Epithelial cell of esophagus (primary cell): ENCODE measurements around the gene RHOB.

Experiments used
- DNase-seq: peaks from one replicate; pipeline ENCODE4 v3.0.0; 2010; ENCODE audit warnings: low read depth
- H3K4me3 ChIP-seq: 2 replicates; pipeline ENCODE4 v1.5.1; 2011; ENCODE audit warnings: mild to moderate bottlenecking, low read length, control low read depth
- TF ChIP-seq, protein P1 (sequence below): IDR thresholded peaks from 2 replicates; pipeline ENCODE4 v1.5.1; 2011; ENCODE audit warnings: low read depth, mild to moderate bottlenecking, low read length, control low read depth, inconsistent platforms; ENCODE audit not compliant: insufficient read depth; ENCODE audit errors: missing control alignments

The RHOB gene

DNA sequence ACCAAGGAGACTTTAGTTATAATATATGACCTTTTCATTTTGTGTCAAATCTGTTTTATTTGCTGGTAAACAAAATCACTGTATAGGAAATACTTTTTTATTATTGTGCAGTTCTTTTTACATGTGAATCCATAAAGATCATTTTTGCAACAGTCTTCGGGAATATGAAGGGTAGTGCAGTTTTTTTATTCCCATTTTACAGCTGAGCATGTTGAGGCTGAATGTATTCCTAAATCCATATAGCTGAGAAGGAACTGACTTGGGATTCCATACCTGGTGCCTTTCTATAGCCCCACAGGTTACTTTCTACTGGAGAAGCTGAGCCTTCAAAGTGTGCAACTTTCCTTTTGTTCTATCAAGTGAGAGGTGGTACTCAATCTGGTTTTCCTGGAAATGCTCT, 29.6 kb downstream of the RHOB start:
- H3K4me3 ChIP-seq: no peak overlapping the region
- no peak for DNase-seq

DNA sequence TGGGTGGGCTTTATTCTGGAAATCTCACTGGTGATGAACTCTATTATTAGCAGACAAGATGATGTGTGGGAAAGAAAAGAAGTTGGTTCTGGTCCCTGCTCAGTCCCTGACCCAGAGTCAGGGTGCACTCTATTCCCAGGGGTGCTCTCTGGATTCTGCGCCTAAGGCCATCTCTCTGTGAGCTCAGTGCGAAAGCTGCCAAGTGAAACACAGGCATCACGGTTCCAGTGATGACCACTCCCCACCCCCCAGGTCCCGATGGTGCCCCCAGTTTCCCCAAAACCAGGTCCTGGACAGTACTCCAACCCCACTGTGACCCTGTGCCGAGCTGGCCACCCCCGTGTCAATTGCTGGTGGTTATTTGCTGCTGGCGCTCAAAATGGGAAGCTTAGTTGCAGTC, 30.1 kb downstream of the RHOB start:
- TF ChIP-seq, protein P1, sequence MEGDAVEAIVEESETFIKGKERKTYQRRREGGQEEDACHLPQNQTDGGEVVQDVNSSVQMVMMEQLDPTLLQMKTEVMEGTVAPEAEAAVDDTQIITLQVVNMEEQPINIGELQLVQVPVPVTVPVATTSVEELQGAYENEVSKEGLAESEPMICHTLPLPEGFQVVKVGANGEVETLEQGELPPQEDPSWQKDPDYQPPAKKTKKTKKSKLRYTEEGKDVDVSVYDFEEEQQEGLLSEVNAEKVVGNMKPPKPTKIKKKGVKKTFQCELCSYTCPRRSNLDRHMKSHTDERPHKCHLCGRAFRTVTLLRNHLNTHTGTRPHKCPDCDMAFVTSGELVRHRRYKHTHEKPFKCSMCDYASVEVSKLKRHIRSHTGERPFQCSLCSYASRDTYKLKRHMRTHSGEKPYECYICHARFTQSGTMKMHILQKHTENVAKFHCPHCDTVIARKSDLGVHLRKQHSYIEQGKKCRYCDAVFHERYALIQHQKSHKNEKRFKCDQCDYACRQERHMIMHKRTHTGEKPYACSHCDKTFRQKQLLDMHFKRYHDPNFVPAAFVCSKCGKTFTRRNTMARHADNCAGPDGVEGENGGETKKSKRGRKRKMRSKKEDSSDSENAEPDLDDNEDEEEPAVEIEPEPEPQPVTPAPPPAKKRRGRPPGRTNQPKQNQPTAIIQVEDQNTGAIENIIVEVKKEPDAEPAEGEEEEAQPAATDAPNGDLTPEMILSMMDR: no peak

More for the DNA sequence above, 29.6 kb downstream of the RHOB start:
- TF ChIP-seq, protein P1: no peak

GRCh38 chr2:20478961-20479360, 32.1 kb downstream of the RHOB start:
- H3K4me3 ChIP-seq: no peak overlapping the region
- no peak for DNase-seq

More for the DNA sequence above, 30.1 kb downstream of the RHOB start:
- H3K4me3 ChIP-seq: no peak overlapping the region
- no peak for DNase-seq

DNA sequence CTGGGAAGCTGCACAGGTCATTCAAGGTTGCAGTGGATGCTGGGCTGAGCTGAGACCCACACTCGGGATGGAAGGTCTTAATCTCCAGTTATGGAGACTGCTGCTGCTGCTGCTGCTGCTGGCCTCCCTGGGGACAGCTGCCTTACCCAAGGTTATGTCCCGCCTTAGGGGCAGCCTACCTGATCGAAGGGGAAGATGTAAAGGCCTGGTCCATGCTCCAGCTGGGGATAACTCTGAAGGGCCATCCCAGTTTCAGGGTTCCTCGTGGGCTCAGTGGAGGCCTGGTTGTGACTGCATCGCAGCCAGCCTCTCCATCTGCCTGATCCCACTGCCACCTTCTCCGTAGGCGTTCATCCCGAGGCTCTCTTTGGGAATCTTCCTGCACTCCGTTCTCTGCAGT, 33.0 kb downstream of the RHOB start:
- TF ChIP-seq, protein P1: no peak
- DNase-seq: no peak
- no peak overlapping the region for H3K4me3 ChIP-seq

More at GRCh38 chr2:20478961-20479360, 32.1 kb downstream of the RHOB start:
- TF ChIP-seq, protein P1: no peak

DNA sequence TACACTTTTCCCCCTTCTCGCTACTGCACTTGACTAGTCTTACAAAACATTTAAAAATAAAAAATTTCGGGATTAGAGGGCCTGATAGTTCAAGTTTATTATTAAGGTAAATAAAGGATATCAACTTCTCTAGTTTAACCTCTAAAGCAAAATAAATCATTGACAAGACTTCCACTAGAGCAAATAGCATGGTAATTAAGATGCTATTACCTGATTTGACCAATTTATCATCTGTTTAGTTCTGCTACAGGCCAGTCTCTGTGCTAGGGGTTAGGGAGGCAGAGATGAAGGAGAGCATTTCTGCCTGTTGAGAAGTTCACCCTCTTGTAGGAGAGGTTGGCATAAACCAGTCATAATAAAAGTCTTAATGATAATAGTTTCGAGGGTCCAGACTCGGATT, 34.0 kb downstream of the RHOB start:
- TF ChIP-seq, protein P1: no peak
- DNase-seq: no peak

GRCh38 chr2:20481798-20482405, 35.0 kb downstream of the RHOB start:
- H3K4me3 ChIP-seq: no peak overlapping the region
- TF ChIP-seq, protein P1: no peak
- no peak for DNase-seq

More for the DNA sequence above, 34.0 kb downstream of the RHOB start:
- H3K4me3 ChIP-seq: no peak overlapping the region

- DNase-seq: no peak
- H3K4me3 ChIP-seq: no peak overlapping the region
- TF ChIP-seq, protein P1: no peak
Observed at GRCh38 chr2:20482725-20483124, 35.9 kb downstream of the RHOB start.
